IMR-90 (cell line): Measurements from ENCODE around the gene ESYT1. TPM values are rescaled to one million over a fixed set of nuclear protein-coding genes. Genes with fewer than 3 reads are reported as not detected.

Source experiments
- ATAC-seq: fragments of 200-7000 bp; cut with Tn5 transposase; 2 replicates; pipeline ENCODE4 v1.9.1; 2020; ENCODE audit warnings: low read depth, mild to moderate bottlenecking, moderate library complexity
- BruUV-seq: library from RNA; stranded (reverse); fragments of 400-500 nt; replicated peaks from 2 replicates; lab custom pipeline; 2021; lab: Mats Ljungman, UMichigan
- CTCF ChIA-PET: fragments of 300-600 bp; formaldehyde crosslinking; extraction: SDS; loops from one replicate; lab custom pipeline; 2021; ENCODE audit warnings: antibody characterized with exemption; lab: Yijun Ruan, JAX
- POLR2A ChIA-PET: fragments of 300-600 bp; sonication (Branson Sonifier 250); formaldehyde crosslinking; loops from one replicate; lab custom pipeline; 2022; ENCODE audit warnings: antibody characterized with exemption; ENCODE audit not compliant: unreplicated experiment; lab: Charles Lee
- DNase-seq: peaks from one replicate; pipeline ENCODE4 v3.0.0; 2013
- H2AFZ ChIP-seq: replicated peaks from 2 replicates; pipeline ENCODE3; 2013; ENCODE audit warnings: low read length, mild to moderate bottlenecking; ENCODE audit not compliant: poor library complexity
- H2AK5ac ChIP-seq: 2 replicates; pipeline ENCODE4 v1.6.1; 2013; ENCODE audit warnings: low read depth, low read length, inconsistent platforms
- H2AK9ac ChIP-seq: replicated peaks from 2 replicates; pipeline ENCODE3; 2013; ENCODE audit warnings: mild to moderate bottlenecking, low read depth, low read length, moderate library complexity; ENCODE audit not compliant: poor library complexity
- H2BK120ac ChIP-seq: 2 replicates; pipeline ENCODE4 v1.6.1; 2013; ENCODE audit warnings: low read depth, low read length, inconsistent platforms
- H2BK15ac ChIP-seq: 3 replicates; pipeline ENCODE4 v1.6.1; 2013; ENCODE audit warnings: low read depth, low read length, inconsistent platforms
- H2BK20ac ChIP-seq: 2 replicates; pipeline ENCODE4 v1.6.1; 2013; ENCODE audit warnings: low read depth, mild to moderate bottlenecking, inconsistent platforms, low read length, moderate library complexity
- H2BK5ac ChIP-seq: 2 replicates; pipeline ENCODE4 v1.6.1; 2013; ENCODE audit warnings: mild to moderate bottlenecking, low read depth, low read length, inconsistent platforms; ENCODE audit not compliant: poor library complexity, severe bottlenecking
- H3K14ac ChIP-seq: replicated peaks from 2 replicates; pipeline ENCODE4 v1.6.1; 2013; ENCODE audit warnings: low read depth, low read length, inconsistent platforms
- H3K18ac ChIP-seq: 2 replicates; pipeline ENCODE4 v1.6.1; 2013; ENCODE audit warnings: low read depth, low read length, control low read depth
- H3K23ac ChIP-seq: 2 replicates; pipeline ENCODE4 v1.6.1; 2013; ENCODE audit warnings: low read depth, low read length, inconsistent platforms
- H3K27ac ChIP-seq: 2 replicates; pipeline ENCODE4 v1.5.1; 2013; ENCODE audit warnings: mild to moderate bottlenecking, control low read depth, low read length; ENCODE audit not compliant: insufficient read depth
- H3K27me3 ChIP-seq: 2 replicates; pipeline ENCODE4 v1.6.1; 2013; ENCODE audit warnings: low read length; ENCODE audit not compliant: control insufficient read depth, insufficient read depth
- H3K36me3 ChIP-seq: 2 replicates; pipeline ENCODE4 v1.6.1; 2013; ENCODE audit warnings: low read length, mixed read lengths; ENCODE audit not compliant: control insufficient read depth, insufficient read depth
- H3K4ac ChIP-seq: 2 replicates; pipeline ENCODE4 v1.6.1; 2013; ENCODE audit warnings: low read depth, low read length, inconsistent platforms
- H3K4me1 ChIP-seq: 2 replicates; pipeline ENCODE4 v1.6.1; 2013; ENCODE audit warnings: low read length, mixed read lengths; ENCODE audit not compliant: control insufficient read depth, insufficient read depth
- H3K4me2 ChIP-seq: 2 replicates; pipeline ENCODE4 v1.6.1; 2013; ENCODE audit warnings: low read depth, mild to moderate bottlenecking, control low read depth, low read length, moderate library complexity
- H3K4me3 ChIP-seq: 2 replicates; pipeline ENCODE4 v1.5.1; 2013; ENCODE audit warnings: low read depth, mild to moderate bottlenecking, control low read depth, low read length, moderate library complexity; ENCODE audit not compliant: insufficient read depth
- H3K56ac ChIP-seq: 2 replicates; pipeline ENCODE4 v1.6.1; 2013; ENCODE audit warnings: low read length, inconsistent platforms; ENCODE audit not compliant: insufficient read depth; ENCODE audit errors: extremely low read depth
- H3K79me1 ChIP-seq, 2 experiments: 2 replicates each; pipeline ENCODE4 v1.6.1; 2013; ENCODE audit warnings: low read length in 2 of 2, inconsistent platforms in 1 of 2, low read depth in 1 of 2
- H3K9ac ChIP-seq: 2 replicates; pipeline ENCODE4 v1.6.1; 2013; ENCODE audit warnings: low read depth, low read length, control low read depth
- H3K9me1 ChIP-seq: 2 replicates; pipeline ENCODE4 v1.6.1; 2013; ENCODE audit warnings: low read length, inconsistent platforms; ENCODE audit not compliant: insufficient read depth
- H3K9me3 ChIP-seq: 2 replicates; pipeline ENCODE4 v1.6.1; 2013; ENCODE audit warnings: low read length; ENCODE audit not compliant: control insufficient read depth, insufficient read depth
- H4K20me1 ChIP-seq: 2 replicates; pipeline ENCODE4 v1.6.1; 2013; ENCODE audit warnings: low read length, inconsistent platforms; ENCODE audit not compliant: insufficient read depth
- H4K5ac ChIP-seq: 2 replicates; pipeline ENCODE4 v1.6.1; 2013; ENCODE audit warnings: mild to moderate bottlenecking, low read depth, low read length, control low read depth
- H4K8ac ChIP-seq, 2 experiments: 2 replicates each; pipeline ENCODE4 v1.6.1; 2013; ENCODE audit warnings: low read depth in 2 of 2, low read length in 2 of 2, control low read depth in 1 of 2, inconsistent platforms in 1 of 2
- H4K91ac ChIP-seq: 2 replicates; pipeline ENCODE4 v1.6.1; 2013; ENCODE audit warnings: low read depth, low read length, inconsistent platforms; ENCODE audit not compliant: insufficient read depth
- BHLHE40 ChIP-seq: fragments of 150-350 bp; IDR thresholded peaks from 2 replicates; pipeline ENCODE4 v1.6.1; 2016; ENCODE audit warnings: mild to moderate bottlenecking, low read depth, low read length
- CHD1 ChIP-seq: IDR thresholded peaks from 2 replicates; pipeline ENCODE4 v1.6.1; 2012; ENCODE audit warnings: low read depth, low read length, improper control_type of control experiment
- MAFK ChIP-seq: IDR thresholded peaks from 2 replicates; pipeline ENCODE4 v1.6.1; 2012; ENCODE audit warnings: low read depth, low read length, improper control_type of control experiment
- RCOR1 ChIP-seq: IDR thresholded peaks from 2 replicates; pipeline ENCODE4 v1.6.1; 2012; ENCODE audit warnings: mild to moderate bottlenecking, low read length, improper control_type of control experiment; ENCODE audit not compliant: insufficient replicate concordance
- USF2 ChIP-seq: fragments of 150-350 bp; IDR thresholded peaks from 2 replicates; pipeline ENCODE4 v1.6.1; 2017; ENCODE audit warnings: mild to moderate bottlenecking, antibody characterized with exemption, low read length, low read depth
- WGBS, 2 experiments: methylation state at CpG; one replicate each; pipeline versions ENCODE4 v1.1.5 to v1.1.7; 2013; ENCODE audit warnings: missing lambda C conversion rate in 2 of 2; ENCODE audit not compliant: insufficient read length in 1 of 2; ENCODE audit errors: extremely low coverage in 2 of 2; 5-methylcytosine and 5-hydroxymethylcytosine counted together
- dilution Hi-C: fragments of 300-500 bp; cut with HindIII; formaldehyde crosslinking; loops from one replicate; pipeline ENCODE4 v1.14.3; 2018; ENCODE audit warnings: low sequenced_read_pairs; ENCODE audit not compliant: unreplicated experiment
- in situ Hi-C: fragments of 300-500 bp; cut with MboI; formaldehyde crosslinking; loops from 3 replicates; pipeline ENCODE4 v1.14.3; 2019; ENCODE audit warnings: low sequenced_read_pairs, inconsistent platforms, mixed read lengths
- intact Hi-C: fragments of 100-400 bp; cut with micrococcal nuclease; formaldehyde crosslinking; loops from 2 replicates; pipeline ENCODE4 v1.10.0; 2022
- polyA plus RNA-seq, 3 experiments: library from polyadenylated mRNA; depleted of rRNA; stranded (reverse); fragments of >200 nt; gene quantifications; 2 replicates each; pipeline ENCODE4 v1.2.3, GENCODE V29; 2012; ENCODE audit warnings: low replicate concordance in 1 of 3
- total RNA-seq: library from RNA; depleted of rRNA; stranded (reverse); fragments of >200 nt; gene quantifications from 2 replicates; pipeline ENCODE4 v1.2.3, GENCODE V29; 2012

The ESYT1 gene
- total and polyA plus RNA-seq, 2 of the 4 experiments (the other 2 are of a cell fraction), result 150 to 153 TPM

DNA sequence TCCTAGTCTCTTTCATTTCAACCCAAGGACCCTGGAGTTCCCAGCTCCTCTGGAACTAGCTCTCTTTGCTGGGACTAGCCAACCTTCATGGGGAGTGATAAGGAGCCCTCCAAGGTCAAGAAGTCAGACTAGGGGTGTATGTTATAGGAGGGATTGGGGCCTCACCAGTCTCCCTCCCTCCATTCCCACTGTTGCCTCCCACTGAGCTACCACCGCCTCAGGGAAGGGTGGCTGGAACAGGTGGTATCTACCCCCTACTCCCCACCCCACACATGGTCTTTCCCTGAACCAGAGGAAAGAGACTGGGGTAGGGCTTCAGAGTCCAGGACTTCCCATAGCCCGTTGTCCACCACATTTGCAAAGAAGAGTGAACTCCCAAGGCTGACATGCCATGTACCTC lies 45.7 kb upstream of the ESYT1 start:
- Histone ChIP-seq H2BK5ac (no peak overlapping the region), H2BK15ac (no peak overlapping the region), H4K8ac (no peak overlapping the region), H3K4me1 (peaks cover 4% of the 10 kb centered on the region; the same call in 1 of the 2 replicates), H4K20me1 (no peaks in the 10 kb centered on the region; the same call in 1 of the 2 replicates), H4K91ac (no peak overlapping the region), H4K5ac (no peak overlapping the region), H3K9ac (no peak overlapping the region), H3K18ac (no peak overlapping the region), H3K27me3 (peaks cover 38% of the 10 kb centered on the region), H2AFZ (no peak overlapping the region), H2AK5ac (no peak overlapping the region), H3K14ac (no peak overlapping the region), H2BK120ac (no peak overlapping the region), H3K9me3 (no peaks in the 10 kb centered on the region), H3K36me3 (no peaks in the 10 kb centered on the region), H3K4me3 (no peak overlapping the region), H3K79me1 (no peaks in the 10 kb centered on the region), H3K4me2 (no peak overlapping the region), H3K56ac (no peak overlapping the region), H3K4ac (no peak overlapping the region), H2BK20ac (no peak overlapping the region), H3K27ac (no peak overlapping the region), H2AK9ac (no peak overlapping the region), H3K23ac (no peak overlapping the region), H3K9me1 (0 out of 2 replicates have a peak, but pooled peaks cover 3% of the 10 kb centered on the region)
- intact Hi-C loops, result no loop called here
- CTCF ChIA-PET, result no interaction called here
- ATAC-seq, result no peak
- TF ChIP-seq MAFK (no peak), BHLHE40 (no peak), CHD1 (no peak), RCOR1 (no peak), USF2 (no peak)
- dilution Hi-C loops, result no loop called here
- in situ Hi-C loops, result no loop called here
- no peak for DNase-seq
- no CpG with 5 or more reads among the region's 2 CpGs for WGBS, 2 experiments
- BruUV-seq, result no TSS peak
- POLR2A ChIA-PET, result no interaction called here
